SH-SY5Y (cell line): ENCODE measurements around the gene NIN.

Experiments
- GATA2 ChIP-seq: IDR thresholded peaks from 2 replicates; pipeline ENCODE4 v1.6.1; 2011; ENCODE audit warnings: mild to moderate bottlenecking, low read depth, low read length
- GATA3 ChIP-seq: IDR thresholded peaks from 2 replicates; pipeline ENCODE4 v1.6.1; 2011; ENCODE audit warnings: low read depth, mild to moderate bottlenecking, low read length, moderate library complexity

DNA sequence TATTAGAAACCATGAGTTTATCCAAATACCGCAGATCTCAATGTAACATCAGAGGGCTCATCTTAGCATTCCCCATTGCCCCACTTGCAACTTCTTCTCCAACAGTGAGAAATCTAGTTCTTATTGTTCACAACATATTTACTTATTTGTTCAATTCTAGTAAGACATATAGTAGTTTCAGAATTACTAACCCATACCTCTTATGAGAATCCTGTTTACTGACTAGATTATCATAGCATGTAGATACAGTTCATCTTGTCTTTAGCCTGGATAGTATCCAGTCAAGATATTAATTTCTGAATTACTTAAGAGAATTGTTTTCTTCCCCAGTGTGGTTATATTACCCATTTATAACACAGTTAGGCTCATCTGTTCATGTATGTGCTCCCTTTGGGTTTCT, 80.6 kb downstream of the NIN start:
- TF ChIP-seq GATA2 (no peak), GATA3 (no peak)
